IPS-NIHi11 (cell line): ENCODE data around the gene AMFR.

Experiments
- DNase-seq: peaks from one replicate; pipeline ENCODE4 v3.0.0; 2012; ENCODE audit warnings: mixed read lengths, low spot score

The AMFR gene

DNA sequence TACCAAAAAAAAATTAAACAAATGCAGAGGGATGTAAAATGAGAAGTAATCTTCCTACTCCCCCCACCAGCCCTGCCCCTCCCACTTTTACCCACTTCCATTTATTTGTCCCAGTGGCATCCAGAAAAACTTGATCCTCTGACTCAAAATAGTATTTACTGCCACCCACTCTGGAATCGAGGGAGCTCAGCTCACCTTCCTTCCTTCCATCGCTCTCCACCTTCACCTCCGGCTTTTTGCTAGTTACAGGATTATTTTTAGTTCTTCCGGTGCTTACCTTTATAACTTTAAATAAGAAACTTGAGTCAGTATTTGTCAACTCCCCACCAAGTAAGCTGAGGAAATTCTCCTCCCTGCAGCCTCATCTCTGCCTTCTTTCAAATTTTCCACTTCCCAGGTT lies 94.9 kb downstream of the AMFR start:
- DNase-seq: no peak

DNA sequence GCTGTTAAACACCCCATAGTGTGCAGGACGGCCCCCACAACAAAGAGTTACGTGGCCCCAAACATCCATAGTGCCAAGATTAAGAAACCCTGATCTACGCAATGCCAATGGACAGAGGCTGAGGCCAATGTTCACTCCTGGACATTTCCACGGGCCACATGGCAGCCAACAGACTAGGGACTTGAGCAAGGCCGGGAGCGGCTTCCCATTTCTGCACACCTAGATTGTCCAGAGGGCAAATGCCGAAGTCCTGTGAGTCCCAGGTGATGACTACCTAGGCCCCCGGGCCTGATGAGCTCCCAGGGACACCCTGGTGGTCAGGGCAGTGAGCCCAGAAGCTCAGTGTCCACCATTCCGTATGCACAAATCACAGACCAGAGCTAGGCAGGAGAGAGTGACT lies 95.5 kb downstream of the AMFR start:
- no peak for DNase-seq

DNA sequence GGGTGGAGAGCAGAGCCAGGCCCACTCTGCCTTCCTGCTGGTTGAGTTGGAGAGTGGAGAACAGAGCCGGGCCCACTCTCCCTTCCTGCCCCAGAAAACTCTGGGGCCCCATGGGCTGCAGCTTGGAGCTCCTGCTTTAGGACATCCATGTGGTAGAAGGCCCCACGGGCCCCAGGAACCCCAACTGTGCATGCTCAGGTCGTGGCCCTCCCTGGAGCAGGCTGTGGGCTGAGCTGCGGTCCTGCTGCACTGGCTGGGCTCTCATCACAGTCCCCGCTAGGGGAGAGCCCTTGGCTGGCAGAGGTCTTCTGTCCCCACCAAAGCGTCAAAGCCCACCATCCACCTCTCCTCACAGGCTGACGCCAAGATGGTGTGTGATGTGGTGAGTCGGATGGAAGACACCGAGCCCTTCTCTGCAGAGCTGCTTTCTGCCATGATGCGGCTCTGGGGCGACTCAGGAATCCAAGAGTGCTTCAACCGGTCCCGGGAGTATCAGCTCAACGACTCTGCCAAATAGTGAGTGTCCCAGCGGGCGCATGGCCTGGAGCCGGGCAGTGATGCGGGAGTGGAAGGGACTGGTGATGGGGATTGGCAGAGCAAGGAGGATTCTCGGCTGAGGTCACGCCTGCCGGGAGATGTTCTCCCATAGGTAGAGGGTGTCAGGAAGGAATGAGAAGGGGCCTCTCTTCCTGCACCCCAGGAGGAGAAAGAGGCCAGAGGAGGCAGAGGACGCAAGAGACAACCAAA lies 96.9 kb downstream of the AMFR start:
- no peak for DNase-seq

DNA sequence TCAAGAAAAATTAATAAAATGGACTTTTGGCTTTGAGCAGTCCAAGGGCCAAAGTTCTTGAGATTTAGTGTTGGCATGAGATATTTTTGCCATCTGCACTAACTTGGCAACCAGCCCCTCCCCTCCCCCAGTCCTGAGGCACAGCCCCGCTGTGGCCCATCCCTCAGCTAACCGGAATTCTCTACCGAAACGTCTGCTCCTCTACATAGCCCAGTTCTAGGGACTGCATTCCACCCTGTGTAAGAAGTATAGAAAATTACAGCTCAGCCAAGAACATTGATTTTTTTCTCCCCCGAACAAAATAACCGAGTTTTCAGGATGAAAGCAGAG lies 97.5 kb downstream of the AMFR start:
- DNase-seq: no peak

DNA sequence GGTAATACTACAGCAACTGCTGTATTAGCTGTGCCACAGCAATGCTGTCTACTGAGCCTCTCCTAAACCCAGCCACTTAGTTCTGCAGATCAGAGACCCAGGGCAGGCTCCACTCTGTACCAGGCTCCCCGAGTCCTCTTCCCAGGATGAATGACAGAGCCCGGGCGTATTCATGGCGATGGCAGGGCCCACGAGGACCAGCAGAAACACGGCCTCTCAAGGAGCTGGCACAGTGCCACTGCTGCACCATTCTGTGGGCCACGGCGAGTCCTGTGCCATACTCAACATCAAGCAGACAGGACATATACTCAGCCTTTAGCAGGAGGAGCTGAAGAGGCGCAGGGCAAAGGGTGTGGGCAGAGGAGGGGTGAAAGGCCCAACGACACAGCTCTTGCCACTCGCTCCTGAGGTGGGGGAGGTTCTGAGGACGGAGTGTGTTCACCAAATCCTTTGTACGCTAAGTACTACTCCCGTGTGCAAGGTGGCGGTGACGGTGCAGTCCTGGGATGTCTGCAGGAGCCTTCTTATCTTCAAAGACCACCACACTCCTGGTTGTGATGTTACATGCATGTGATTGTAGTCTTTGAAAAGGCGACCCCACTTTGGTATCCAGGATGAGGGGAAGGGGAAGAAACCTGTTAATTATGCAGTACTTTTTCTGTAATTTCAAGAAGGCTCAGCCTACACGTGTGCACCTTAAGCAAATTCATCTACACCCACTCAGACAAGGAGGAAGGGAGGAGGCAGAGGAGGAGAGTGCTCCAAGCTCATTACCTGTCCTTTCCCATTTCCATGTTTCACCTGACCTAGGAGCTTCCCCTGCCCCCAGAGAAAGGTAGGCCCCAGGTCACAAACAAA lies 98.0 kb downstream of the AMFR start:
- no peak for DNase-seq

DNA sequence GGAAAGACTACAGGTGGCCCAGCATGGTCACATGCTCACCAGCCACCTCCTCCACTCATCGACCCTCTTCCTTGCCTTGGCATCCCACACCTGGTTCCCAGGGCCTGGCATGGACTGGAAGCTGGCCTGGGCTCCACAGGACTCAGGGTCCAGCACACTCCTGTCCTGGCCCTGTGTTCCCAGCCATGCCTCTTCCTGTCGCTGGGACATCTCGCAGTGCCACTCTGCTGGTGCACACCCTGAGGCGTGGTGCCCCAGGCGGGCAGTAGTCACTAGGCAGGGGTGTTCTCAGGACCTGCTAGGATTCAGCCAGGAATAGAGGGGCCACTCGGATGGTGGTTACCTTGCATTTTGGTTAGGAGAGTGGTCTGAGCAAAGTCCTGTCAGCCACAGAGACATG lies 99.4 kb downstream of the AMFR start:
- DNase-seq: no peak

DNA sequence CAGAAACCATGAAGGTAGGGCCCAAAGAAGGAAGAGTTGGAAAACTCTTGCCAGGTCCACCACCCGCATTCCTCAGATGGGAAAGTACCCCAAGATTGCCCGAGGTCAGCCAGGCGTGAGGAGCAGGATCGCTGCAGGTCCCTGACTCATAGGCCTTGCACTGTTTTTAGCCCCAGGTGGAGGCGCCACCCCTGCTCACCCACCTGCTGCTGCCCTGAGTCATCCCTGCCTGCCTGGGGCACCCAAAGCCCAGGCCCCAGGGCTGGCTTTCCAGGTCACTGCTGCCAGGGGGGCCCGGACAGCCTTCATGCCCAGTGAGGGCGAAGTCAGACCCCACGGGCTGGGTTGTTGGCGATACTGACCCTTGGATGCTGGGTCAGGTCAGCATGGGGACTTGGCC lies 100.9 kb downstream of the AMFR start:
- no peak for DNase-seq

DNA sequence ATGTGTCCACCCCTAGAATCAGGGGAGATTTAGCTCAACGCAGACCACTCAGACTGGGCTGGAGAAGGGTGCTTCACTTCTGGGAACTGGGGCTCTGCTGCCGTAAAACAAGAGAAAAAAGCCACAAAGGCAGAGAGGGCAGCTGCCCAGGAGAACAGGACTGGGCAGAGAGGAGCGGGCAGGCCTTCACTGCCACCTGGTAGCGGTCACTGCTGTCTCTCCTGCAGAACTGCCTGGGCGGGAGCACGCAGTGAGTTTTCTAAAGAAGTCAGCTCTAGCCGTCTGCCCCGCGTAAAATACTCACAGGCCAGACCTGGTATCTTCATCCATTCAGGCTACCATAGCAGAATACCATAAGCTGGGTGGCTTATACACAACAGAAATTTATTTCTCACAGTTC lies 103.8 kb downstream of the AMFR start:
- DNase-seq: no peak

DNA sequence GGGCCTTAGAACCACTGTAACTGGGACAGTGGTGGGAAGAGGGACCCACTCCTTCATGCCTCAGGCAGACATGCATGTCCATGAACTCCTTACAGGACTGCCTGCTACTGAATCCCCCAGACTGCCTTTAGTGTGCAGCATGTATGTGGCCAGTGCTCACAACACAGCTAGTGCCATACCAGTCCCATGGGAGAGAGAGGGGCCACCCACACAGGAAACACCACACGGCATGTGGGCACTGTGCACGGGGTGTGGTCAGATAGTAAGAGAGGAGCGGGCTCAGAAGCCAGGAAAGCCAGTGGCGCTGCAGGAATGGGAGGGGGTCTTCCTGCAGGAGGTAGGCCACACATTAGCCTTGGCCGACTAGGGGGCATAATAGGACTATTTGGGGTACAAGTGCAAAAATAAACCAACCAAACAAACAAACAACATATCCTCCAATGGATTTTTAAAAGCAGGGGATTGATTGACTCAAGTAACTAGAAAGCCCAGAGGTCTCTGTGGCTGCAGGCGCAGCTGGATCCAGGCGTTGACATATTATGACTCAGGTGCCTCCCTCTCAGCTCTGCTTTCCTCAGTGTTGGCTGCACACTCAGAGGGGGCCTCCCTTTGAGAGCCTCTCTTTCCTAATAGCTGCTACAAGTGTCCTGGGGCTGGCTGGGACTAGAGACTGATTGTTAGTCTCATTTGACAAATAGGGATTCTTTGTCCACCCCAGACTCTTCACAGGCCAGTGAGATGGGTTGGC lies 104.4 kb downstream of the AMFR start:
- DNase-seq: no peak

DNA sequence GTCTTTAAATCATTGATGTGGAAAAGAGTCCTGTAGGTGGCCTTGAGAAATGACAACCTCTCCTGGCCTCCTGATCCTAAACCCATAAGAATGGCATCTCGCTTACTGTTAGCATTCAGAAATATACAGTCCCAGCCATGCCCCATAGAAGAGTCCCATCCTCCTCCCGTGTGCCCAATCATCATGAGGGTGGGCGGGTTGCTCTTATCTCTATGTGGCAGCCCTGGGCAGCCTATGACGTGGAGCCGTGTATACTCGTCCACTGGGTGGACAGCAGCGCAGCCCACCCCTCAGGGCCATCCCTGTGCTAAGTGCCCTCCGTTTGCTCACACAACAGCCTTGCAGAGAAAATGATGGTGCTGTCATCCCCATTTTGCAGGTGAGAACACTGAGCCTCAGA lies 105.3 kb downstream of the AMFR start:
- DNase-seq: no peak

DNA sequence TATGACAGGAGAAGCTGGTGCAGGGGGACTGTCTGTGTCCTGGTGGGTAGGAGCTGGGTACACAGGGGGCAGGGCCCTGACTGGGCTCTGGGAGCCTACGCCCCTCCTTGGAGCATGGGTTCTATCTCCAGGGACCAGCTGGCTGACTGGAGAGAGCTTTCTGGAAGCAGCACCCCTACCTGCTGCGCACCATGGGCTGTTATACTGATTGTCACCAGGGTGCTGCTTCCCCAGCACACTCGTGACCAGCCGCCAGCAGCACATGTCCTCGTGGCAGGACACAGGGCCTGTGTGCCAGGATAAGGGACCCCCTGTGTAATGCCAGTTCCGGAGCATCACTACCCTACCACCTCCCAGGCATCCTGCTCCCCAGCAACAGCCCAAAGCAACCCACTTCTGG lies 106.0 kb downstream of the AMFR start:
- DNase-seq: no peak

DNA sequence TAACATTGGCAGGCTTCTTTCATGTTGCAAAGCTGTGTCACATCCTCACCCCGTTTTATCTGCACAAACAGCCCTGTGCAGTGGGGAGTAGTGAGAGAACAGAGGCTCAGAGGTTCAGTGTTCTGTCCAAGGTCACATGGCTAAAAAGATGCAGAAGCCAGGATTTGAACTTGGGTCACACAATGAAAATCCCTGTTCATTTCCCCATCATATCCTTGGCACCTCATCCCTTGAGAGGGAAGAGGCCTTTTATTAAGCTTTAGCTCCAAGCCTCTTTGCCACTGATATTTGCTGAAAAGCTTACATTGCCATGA lies 106.6 kb downstream of the AMFR start:
- no peak for DNase-seq

DNA sequence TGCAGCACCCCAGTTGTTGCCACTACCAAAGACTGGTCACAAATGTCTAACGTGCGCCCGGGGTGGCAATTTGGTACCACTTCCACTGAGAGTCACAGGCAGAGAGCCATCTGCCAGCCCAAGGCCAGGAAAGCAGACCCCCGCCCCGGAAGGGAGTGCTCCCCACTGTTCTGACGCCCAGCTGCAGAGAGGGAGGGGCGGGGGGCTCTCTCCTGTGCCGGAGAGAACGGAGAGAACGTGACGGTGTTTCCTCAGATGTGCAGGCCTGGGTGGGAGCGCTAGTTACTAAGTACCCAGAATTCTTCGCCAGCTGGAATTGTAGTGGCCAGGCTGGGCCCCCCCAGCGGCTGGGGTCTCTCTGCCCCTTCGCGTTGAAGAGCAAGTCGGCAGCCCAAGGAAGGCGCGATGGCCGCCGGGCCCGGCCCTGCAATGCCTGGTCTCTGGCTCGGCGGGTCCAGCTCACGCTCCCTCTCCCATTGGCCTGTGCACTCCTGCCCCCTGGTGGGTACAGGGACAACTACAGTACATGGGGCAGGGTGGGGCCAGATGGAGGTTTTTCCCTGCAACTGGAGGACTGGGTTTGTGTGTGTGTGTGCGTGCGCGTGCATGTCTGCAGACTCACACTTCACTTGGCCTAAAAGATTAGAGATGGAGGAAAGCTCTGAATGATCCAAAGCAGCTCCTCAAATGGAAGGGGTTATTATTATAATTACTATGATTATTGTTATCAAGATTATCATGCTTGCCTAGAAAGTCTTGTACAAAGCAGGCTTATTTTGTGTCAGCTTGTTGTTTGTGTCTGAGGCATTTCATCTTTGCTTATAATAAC lies 107.1 kb downstream of the AMFR start:
- peak; percentile 98 for DNase-seq

DNA sequence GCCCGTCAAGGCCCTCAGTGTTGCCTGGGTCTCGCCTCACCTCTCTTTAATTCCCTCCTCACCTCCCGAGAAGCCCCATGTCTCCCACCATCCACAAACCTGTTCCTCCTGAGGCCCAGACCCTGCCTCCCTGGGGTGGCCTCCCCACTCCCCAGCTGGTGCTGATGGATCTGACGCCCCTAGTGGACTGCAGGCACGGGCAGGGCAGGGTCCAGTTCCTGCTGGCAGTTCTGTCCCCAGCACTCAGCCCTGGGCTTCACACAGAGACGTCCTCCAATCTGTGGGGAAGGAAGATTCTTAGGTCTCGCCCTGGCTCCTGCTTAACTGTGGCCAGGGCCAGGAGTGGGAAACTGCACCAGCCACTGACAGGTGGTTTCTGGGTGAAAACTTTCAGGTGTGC lies 108.8 kb downstream of the AMFR start:
- DNase-seq: peak; percentile 47

DNA sequence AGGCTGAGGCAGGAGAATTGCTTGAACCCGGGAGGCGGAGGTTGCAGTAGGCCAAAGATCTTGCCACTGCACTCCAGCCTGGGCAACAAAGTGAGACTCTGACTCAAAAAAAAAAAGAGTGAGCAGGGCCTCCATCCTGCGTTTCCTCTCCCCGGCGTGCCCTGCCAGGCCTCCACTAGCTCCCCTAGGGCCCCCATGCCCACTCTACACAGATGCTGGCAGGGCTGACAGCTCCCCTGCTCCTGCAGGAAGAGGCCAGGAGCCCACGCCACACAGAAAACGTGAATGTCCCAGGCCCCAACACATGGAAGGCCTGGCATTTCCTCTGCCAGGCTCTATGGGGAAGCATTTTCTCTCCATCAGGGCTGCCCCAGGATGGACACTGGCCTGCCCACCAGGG lies 109.4 kb downstream of the AMFR start:
- no peak for DNase-seq

DNA sequence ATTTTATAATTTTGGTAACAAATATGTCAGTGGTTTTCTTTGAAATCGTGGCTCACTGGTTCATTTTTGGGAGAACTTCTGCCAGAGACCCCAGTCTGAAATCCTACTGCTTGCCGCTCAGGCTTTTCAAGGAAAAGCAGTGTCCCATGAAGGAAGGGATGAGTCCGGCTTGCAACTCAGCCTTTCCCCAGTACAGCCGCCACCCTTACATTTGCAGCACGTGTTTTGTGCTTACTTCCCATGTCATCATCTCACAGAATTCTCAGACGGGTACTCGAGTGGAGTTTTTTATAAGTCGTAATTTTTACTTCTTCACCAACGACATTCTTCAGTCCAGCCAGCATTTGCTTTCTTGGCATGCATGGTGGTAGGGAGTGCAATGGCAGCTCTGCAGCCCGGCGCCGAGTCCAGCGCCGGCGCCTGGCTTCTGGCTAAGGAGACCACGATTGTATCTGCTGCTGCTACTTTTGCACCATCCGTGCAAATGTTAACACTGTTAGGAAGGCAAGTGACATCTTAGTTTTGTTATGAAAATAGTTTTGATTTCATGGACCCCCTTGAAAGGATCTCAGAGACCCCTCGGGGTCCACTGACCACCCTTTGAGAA lies 111.0 kb downstream of the AMFR start:
- DNase-seq: no peak

DNA sequence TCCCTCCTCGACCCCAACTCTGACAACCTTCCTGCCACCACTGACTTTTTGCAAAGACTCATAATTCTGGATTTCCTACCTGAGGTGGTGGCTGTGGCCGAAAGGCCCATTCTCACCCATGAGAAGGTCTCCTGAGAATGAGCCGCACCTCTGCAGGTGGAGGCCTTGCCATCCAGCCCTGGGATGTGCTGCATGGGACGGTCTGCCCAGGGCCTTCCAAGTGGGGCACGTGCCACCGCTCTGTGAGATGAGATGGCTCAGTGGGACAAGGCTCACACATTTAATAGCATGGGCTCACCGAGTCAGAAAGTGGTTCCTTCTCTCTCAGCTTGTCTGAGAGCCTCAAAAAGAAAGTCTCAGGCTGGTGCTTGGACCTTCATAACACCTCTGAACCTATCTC lies 112.8 kb downstream of the AMFR start:
- DNase-seq: no peak

DNA sequence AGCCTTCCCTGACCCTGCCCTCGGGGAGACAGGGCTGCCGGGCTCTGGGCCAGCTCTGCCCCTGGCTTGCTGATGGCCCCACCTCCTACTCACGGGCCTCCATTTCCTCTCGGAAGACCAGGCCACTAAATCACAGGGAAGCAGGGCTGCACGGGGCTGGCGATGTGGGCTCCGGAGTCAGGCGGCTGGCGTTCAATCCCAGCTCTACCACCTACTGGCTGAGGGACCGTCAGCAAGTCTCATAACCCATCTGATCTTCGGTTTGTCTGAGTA lies 113.4 kb downstream of the AMFR start:
- DNase-seq: no peak
